Immature natural killer cell (primary cell): ENCODE results near the gene C14orf180. TPM values are rescaled to one million over a fixed set of nuclear protein-coding genes. Genes with fewer than 3 reads are reported as not detected.
A peak's percentile ranks its signal among the peaks of the same experiment; 100 is the strongest.

Experiments
- DNase-seq, 3 donors: peaks; one replicate each; pipeline ENCODE4 v3.0.0; 2022; ENCODE audit warnings: mixed read lengths in 1 of 3
- H3K27ac Mint-ChIP-seq, 6 donors: one replicate each; pipeline ENCODE4 v1.8.0; 2020; ENCODE audit warnings: mixed read lengths in 6 of 6, mild to moderate bottlenecking in 5 of 6, inconsistent platforms in 4 of 6, moderate library complexity in 3 of 6
- H3K27me3 Mint-ChIP-seq, 3 donors: one replicate each; pipeline ENCODE4 v1.8.0; 2020 to 2021; ENCODE audit warnings: low read depth in 3 of 3, mild to moderate bottlenecking in 3 of 3, mixed read lengths in 3 of 3, moderate library complexity in 3 of 3, inconsistent platforms in 1 of 3
- H3K36me3 Mint-ChIP-seq, 3 donors: one replicate each; pipeline ENCODE4 v1.8.0; 2020; ENCODE audit warnings: mixed read lengths in 3 of 3, inconsistent platforms in 2 of 3, mild to moderate bottlenecking in 2 of 3
- H3K4me1 Mint-ChIP-seq, 2 donors: one replicate each; pipeline ENCODE4 v1.8.0; 2020; ENCODE audit warnings: inconsistent platforms in 2 of 2, mild to moderate bottlenecking in 2 of 2, mixed read lengths in 2 of 2, moderate library complexity in 1 of 2
- H3K4me3 Mint-ChIP-seq, 5 donors: one replicate each; pipeline ENCODE4 v1.8.0; 2020; ENCODE audit warnings: mild to moderate bottlenecking in 5 of 5, mixed read lengths in 5 of 5, inconsistent platforms in 3 of 5, moderate library complexity in 3 of 5
- H3K9me3 Mint-ChIP-seq, 6 donors: one replicate each; pipeline ENCODE4 v1.8.0; 2020; ENCODE audit warnings: mild to moderate bottlenecking in 6 of 6, mixed read lengths in 6 of 6, inconsistent platforms in 4 of 6, moderate library complexity in 3 of 6
- polyA plus RNA-seq, 3 donors: library from polyadenylated mRNA; unstranded; fragments of 300-500 nt; fragmentation: Illumina TruSeq; gene quantifications; one replicate each; pipeline ENCODE4 v1.2.3, GENCODE V29; 2021

C14orf180 gene
- polyA plus RNA-seq, 3 donors from 2014 or later: not detected

DNA sequence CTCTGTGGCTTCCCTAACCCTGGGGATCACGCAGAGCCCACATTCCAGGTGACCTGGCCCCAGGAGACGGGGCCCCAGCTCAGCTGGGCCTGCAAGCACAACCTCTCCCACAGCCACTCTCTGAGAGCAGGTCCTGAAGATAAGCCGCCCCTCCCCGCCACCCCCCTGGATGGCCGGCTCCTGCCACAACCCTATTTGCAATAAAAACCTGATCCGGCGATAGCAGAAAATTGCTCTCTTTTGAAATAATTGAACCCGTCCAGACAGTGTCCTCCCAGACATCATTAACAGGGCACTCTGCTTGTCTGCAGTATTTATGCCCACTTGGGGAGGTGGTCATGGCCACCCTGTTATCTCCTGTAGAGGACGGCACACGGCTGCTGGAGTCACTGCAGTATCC lies 5.0 kb downstream of the C14orf180 start:
- H3K27ac Mint-ChIP-seq: no peak overlapping the region
- H3K4me1 Mint-ChIP-seq: no peaks in the 10 kb centered on the region
- H3K36me3 Mint-ChIP-seq: no peaks in the 10 kb centered on the region
- no peaks in the 10 kb centered on the region for H3K9me3 Mint-ChIP-seq
- no peak overlapping the region for H3K4me3 Mint-ChIP-seq
- no peak for DNase-seq
- peaks cover 2 to 3% (median 2%) of the 10 kb centered on the region in 3 donors for H3K27me3 Mint-ChIP-seq

DNA sequence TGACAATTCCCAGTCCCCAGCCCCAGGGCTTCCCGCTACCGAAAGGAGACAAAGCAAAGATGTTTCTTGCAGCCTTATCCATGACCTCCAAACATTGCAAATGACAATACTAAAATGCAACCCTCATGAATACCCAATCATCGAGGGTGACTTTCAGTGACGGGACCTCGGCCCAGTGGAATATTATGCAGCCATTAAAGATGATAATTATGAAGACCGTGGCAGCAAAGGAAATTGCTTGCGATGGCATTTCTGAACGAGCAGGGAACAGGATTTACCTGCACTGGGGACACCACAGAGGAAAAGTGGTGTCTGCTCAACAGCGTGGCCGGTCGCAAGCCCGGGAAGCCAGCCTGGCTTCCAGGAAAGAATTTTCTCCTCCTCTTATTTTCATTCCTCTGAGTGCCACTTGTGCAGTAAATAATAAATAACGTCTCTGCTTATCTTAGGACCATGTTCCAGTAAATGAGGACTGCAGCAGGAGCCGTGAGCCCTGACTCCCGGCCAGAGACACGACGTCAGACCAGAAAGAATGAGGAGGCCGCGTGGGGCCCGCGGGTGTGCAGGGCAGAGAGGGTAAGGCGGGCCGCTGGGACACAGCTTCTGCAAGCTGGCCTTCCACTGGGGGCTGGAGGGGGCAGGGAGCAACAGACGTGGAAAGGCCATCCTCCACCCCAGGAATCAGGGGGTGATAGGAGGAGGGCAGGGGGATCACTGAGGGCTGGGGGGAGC lies 6.6 kb downstream of the C14orf180 start:
- DNase-seq: no peak
- Mint-ChIP-seq H3K9me3 (no peaks in the 10 kb centered on the region), H3K4me1 (no peaks in the 10 kb centered on the region), H3K36me3 (no peaks in the 10 kb centered on the region), H3K4me3 (no peak overlapping the region), H3K27me3 (peaks cover 2 to 3% (median 2%) of the 10 kb centered on the region in 3 donors), H3K27ac (peak overlapping the region in 1 of 6 donors; percentile 76)

DNA sequence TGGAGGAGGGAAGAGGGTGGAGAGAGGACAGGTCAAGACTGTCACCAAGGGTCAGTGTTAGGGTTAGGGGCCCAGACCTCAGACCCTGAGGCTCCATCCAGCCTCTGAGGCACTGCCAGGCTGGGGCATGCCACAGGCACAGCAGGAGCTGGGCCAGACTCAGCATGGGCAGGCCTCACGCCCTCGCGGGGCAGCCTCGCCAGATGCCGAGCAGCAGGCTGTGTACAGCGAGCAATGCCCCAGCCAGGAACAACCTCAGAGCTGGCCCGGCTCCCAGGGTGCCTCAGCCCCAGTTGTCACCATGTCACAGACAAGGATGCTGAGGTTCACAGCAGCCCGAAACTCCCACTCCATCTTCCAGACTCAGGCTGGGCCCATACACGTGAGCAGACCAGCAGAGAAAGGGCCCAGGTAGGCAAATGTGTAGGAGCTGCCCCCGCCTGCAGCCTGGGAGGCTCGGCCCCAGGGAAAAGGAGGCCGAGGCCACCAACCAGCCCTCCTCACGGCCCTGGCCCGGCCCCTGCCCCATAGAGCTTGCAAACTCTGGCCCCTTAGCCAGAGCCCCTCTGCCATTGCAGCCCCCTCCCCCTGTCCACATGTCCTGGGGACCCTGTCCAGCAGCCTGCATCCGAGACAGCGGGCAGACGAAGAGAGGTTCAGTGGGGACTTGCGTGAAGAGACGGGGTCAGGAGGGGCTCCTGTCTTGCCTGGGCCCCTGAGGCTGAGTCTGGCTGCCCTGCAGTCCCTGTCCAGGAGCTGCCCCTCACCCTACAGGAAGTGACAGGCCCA lies 7.5 kb downstream of the C14orf180 start:
- H3K4me1 Mint-ChIP-seq: no peaks in the 10 kb centered on the region
- DNase-seq: no peak
- H3K27ac Mint-ChIP-seq: no peak overlapping the region
- no peaks in the 10 kb centered on the region for H3K36me3 Mint-ChIP-seq
- no peak overlapping the region for H3K4me3 Mint-ChIP-seq
- peaks cover 2 to 4% (median 3%) of the 10 kb centered on the region in 3 donors for H3K27me3 Mint-ChIP-seq
- no peaks in the 10 kb centered on the region for H3K9me3 Mint-ChIP-seq

DNA sequence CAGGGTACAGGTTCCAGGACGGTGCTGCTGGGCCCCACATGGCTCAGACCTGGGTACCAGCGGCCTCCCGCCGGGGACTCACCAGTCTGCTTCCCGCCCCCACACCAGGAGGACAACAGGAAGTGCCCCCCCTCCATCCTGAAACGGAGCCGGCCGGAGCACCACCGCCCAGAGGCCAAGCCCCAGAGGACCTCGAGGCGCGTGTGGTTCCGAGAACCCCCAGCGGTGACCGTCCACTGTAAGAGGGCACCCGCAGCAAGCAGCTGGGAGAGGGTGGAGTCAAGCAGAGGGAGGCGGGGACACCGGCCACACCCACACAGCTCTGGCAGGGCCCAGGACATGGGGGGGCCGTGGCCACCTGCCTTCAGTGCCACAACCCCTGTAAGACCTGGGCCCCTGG lies 8.1 kb downstream of the C14orf180 start:
- no peak for DNase-seq
- peaks cover 2 to 5% (median 4%) of the 10 kb centered on the region in 3 donors for H3K27me3 Mint-ChIP-seq
- no peaks in the 10 kb centered on the region for H3K4me1 Mint-ChIP-seq
- H3K27ac Mint-ChIP-seq: no peak overlapping the region
- H3K9me3 Mint-ChIP-seq: no peaks in the 10 kb centered on the region
- no peaks in the 10 kb centered on the region for H3K36me3 Mint-ChIP-seq
- no peak overlapping the region for H3K4me3 Mint-ChIP-seq

DNA sequence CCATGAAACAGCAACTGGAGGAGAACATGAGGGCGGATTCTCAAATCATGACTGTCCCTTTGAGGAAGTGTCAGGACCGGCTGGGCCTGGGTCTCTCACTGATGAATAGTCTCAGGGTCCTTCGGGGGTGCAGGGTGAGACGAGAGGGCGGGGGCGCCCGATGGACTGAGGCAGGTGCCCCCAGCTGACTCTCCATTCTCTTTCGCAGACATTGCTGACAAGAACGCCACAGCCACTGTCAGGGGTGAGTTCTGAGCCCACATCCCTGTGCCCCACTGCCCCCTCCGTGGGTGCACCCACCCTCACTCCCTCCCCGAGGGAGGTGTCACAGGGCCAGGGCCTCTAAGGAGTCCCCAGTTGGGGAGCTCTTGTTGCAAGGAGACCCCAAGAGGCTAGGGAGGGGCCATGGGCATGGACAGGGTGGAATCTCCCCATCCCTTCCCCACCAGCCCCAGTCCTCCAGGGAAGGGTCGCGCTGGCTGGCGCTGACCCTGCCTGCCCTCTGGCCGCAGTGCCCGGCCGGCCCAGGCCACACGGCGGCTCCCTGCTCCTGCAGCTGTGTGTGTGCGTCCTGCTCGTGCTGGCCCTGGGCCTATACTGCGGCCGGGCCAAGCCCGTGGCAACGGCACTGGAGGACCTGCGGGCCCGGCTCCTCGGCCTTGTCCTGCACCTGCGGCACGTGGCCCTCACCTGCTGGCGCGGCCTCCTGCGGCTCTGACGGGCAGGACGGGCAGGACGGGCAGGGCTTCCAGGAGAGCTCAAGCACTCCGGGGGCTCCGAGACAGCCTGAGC lies 8.7 kb downstream of the C14orf180 start:
- H3K4me3 Mint-ChIP-seq: no peak overlapping the region
- DNase-seq: no peak
- no peaks in the 10 kb centered on the region for H3K9me3 Mint-ChIP-seq
- H3K27ac Mint-ChIP-seq: no peak overlapping the region
- H3K27me3 Mint-ChIP-seq: peaks cover 2 to 5% (median 4%) of the 10 kb centered on the region in 3 donors
- H3K36me3 Mint-ChIP-seq: no peaks in the 10 kb centered on the region
- H3K4me1 Mint-ChIP-seq: no peaks in the 10 kb centered on the region

DNA sequence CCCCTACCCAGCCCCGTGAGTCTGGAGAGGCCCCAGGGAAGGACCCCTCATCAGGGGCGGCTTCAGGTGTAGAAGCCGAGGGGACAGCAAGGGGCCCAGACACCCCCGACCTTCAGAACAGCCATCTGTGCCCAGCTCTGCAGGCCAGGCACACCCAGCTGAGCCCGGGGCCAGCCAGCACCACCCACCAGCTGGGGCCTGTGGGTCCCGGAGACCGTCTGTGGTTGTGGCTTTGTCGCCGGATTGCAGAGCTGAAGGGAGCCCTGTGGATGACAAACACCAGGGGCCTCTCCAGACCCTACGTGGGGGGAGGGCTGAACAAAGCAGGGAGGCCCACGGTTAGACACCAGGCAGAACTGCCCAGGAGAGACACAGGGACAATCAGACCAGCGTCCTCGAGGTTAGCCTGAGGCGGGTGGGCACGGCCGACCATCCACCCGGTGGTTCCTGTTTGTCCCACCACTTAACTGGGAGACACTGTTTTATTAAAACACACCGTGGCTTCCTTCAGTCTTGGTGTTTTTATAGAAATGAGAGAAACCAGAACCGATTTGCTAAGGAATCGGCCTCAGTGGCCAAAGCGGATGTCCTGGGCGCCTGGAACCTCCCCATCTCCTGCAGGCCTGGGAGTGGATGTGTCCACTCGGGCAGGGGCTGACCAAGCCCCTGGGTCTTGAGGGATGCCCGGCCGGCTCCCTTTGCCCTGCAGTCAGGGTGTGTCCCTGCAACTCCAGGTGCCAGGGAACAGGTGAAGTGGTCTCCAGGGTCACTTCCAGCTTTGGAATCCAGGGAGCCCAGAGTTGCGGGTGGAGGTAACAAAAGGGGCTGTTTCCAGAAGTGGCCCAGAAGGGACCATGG lies 10.0 kb downstream of the C14orf180 start:
- no peaks in the 10 kb centered on the region for H3K4me1 Mint-ChIP-seq
- DNase-seq: no peak
- H3K27me3 Mint-ChIP-seq: peaks cover 2 to 5% (median 4%) of the 10 kb centered on the region in 3 donors
- H3K4me3 Mint-ChIP-seq: no peak overlapping the region
- H3K27ac Mint-ChIP-seq: no peak overlapping the region
- H3K9me3 Mint-ChIP-seq: no peaks in the 10 kb centered on the region
- H3K36me3 Mint-ChIP-seq: no peaks in the 10 kb centered on the region

DNA sequence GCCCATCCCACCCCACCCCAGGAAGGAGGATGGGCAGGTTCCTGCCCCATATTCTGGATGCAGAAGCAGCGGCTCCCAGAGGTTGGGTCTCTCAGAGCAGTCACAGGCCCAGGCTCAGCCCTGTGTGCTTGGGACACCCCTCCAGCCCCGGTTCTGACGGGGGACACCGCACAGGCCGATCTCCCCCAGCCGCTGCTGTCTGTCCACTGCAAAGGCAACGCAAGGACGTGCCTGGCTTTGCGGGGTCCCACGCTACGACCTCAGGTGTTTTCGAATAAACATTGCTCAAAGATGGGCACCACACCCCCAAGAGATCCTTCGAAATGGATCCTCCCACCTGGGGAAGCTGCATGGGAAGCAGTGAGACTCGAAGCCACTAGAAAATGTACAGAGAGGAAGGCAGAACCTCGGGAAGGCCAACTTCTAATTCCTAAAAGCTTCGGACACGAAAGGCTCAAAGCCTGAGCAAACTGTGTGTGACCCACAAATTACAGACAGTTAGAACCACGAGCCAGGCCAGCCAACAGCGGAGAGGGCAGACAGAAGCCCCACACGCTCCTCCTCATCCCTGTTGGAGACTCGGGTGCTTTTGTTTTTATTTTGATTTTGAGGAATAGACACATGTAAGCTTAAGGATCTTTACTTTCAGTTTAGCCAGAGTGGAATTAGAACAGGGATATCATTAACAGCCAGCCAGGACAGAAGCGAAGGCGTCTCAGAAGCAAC lies 10.8 kb downstream of the C14orf180 start:
- no peaks in the 10 kb centered on the region for H3K9me3 Mint-ChIP-seq
- DNase-seq: no peak
- H3K36me3 Mint-ChIP-seq: no peaks in the 10 kb centered on the region
- no peak overlapping the region for H3K27ac Mint-ChIP-seq
- no peak overlapping the region for H3K4me3 Mint-ChIP-seq
- no peaks in the 10 kb centered on the region for H3K4me1 Mint-ChIP-seq
- H3K27me3 Mint-ChIP-seq: peaks cover 2 to 4% (median 2%) of the 10 kb centered on the region in 3 donors

DNA sequence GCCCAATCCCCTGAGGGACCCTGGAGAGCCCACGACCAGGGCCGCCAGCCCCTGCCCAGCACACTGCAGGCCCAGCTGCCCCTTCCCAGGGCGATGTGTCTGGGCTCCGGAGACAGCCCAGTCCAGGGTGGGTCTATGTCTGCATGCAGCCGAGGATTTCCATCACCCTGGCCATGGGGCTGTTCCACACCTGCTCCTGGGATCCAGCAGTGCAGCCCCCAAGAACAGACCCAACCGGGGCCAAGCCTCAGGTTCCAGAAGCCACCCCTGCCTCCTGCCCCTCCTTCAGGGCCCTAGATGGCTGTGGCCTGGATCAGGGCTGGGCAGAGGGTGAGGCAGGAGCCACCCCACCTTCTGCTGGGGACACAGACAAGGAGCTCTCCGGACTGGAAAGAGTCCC lies 11.5 kb downstream of the C14orf180 start:
- H3K27me3 Mint-ChIP-seq: peaks cover 0 to 2% (median 2%) of the 10 kb centered on the region in 3 donors
- no peak overlapping the region for H3K27ac Mint-ChIP-seq
- no peak for DNase-seq
- H3K4me1 Mint-ChIP-seq: no peaks in the 10 kb centered on the region
- H3K9me3 Mint-ChIP-seq: no peaks in the 10 kb centered on the region
- H3K36me3 Mint-ChIP-seq: no peaks in the 10 kb centered on the region
- H3K4me3 Mint-ChIP-seq: no peak overlapping the region

DNA sequence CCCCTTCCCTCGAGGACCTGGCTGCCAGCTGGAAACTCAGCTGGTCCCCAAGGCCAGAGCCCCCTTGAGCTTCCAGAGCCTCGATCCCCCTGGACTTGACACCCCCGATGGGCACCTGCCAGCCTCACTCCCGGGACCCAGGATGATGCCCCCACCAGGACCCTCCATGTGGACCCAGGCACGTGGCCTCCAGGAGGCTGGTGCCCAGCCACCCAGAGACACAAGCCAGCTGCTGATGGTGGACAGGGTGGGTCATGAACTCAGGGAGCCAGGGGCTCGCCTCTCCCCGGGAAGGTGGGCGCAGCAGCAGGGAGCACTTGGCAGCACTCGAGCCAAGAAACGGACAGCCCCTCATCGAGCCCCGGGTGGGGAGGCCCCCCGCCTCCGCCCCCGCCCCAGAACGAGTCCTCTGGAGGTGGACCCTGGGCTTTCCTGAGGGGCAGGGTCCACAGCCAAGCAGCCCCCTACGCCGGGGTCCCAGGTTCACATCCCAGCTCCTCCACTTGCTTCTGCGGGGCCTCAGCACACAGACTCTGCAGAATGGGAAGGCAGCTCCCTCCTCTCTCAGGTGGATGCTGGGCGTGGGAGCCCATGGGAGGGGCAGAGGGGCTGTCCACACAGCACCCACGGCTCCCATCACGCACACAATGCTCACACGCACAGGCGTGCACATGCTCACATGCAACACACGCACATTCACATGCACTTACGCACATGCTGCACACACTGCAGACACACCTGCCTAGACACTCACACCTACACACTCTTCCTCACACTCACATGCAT lies 12.1 kb downstream of the C14orf180 start:
- H3K27me3 Mint-ChIP-seq: peaks cover 2% of the 10 kb centered on the region in 3 donors
- H3K36me3 Mint-ChIP-seq: no peaks in the 10 kb centered on the region
- no peaks in the 10 kb centered on the region for H3K9me3 Mint-ChIP-seq
- no peak for DNase-seq
- no peak overlapping the region for H3K27ac Mint-ChIP-seq
- no peak overlapping the region for H3K4me3 Mint-ChIP-seq
- H3K4me1 Mint-ChIP-seq: no peaks in the 10 kb centered on the region

DNA sequence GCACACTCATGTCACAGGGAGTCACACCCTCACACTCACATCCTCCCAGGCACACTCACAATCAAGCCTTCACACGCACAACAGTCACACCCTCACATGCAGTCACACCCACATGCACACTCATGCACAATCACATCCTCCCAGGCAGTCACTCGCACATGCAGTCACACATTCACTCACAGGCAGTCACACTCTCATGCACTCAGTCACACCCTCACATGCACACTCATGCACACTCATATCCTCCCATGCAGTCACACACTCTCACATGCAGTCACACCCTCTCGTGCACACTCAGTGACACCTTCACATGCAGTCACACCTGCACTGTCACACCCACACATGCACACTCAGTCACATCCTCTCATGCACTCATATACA lies 12.7 kb downstream of the C14orf180 start:
- no peak overlapping the region for H3K27ac Mint-ChIP-seq
- no peaks in the 10 kb centered on the region for H3K4me1 Mint-ChIP-seq

DNA sequence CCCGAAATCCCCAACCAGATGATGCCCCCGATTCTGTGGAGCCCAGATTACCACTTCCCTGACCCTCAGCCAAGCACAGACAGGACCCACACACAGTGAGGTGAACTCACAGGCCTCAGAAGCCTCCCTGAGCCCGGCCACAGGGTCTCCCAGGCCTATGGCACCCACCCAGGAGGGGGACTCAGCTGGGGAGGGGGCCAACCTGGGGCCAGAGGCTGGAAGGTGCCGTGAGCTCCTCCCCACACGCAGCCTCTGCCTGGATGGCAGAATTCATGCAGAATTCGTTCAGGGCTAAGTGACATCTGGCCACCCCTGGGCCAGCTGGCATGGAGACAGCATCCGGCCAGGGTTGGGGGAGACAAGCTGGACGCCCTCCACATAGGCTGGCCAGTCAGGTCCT lies 13.2 kb downstream of the C14orf180 start:
- no peak for DNase-seq
- H3K4me1 Mint-ChIP-seq: no peaks in the 10 kb centered on the region
- H3K4me3 Mint-ChIP-seq: no peak overlapping the region
- no peaks in the 10 kb centered on the region for H3K9me3 Mint-ChIP-seq
- no peaks in the 10 kb centered on the region for H3K36me3 Mint-ChIP-seq
- H3K27ac Mint-ChIP-seq: no peak overlapping the region
- peaks cover 2% of the 10 kb centered on the region in 3 donors for H3K27me3 Mint-ChIP-seq

More for the DNA sequence above, 12.7 kb downstream of the C14orf180 start:
- Mint-ChIP-seq H3K27me3 (peaks cover 2% of the 10 kb centered on the region in 3 donors), H3K4me3 (no peak overlapping the region), H3K36me3 (no peaks in the 10 kb centered on the region), H3K9me3 (no peaks in the 10 kb centered on the region)
- no peak for DNase-seq

DNA sequence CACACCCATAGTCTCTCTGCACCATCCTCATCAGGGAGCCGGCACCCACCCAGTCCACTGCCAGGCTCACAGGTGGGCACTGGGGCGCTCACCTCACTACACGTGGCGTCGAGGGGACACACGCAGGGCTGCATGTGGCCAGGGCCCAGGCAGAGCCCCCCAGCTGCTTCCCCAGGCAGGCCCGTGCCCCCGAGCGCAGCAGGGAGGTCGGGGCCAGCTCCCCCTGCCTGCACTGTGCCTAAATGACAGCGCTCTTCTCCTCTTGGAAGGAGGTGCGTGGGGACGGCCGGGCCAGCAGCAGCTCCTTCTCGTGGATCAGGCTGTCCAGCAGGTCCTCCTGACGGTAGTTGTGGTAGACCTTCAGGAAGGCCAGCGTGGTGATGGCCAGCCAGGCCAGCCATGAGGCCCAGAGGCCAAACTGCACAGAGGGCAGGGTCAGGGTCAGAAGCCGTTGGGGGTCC lies 13.7 kb downstream of the C14orf180 start:
- H3K9me3 Mint-ChIP-seq: no peaks in the 10 kb centered on the region
- H3K27me3 Mint-ChIP-seq: peaks cover 2% of the 10 kb centered on the region in 3 donors
- H3K36me3 Mint-ChIP-seq: no peaks in the 10 kb centered on the region
- H3K27ac Mint-ChIP-seq: no peak overlapping the region
- no peak overlapping the region for H3K4me3 Mint-ChIP-seq
- H3K4me1 Mint-ChIP-seq: no peaks in the 10 kb centered on the region
- no peak for DNase-seq
